ENCODE data around the gene CBY1. TPM values are rescaled to one million over a fixed set of nuclear protein-coding genes. Genes with fewer than 3 reads are reported as not detected.
A peak's percentile ranks its signal among the peaks of the same experiment; 100 is the strongest.

Gene CBY1
- 10 to 100 TPM; 33.8 to 51.0 (median 40.5) TPM for total RNA-seq
- polyA plus RNA-seq, result 10 to 100 TPM; 41.6 to 74.7 TPM
- long read RNA-seq, donor 1, transcript CBY1-201 (5 exons, 1,133 nt), result major isoform, 34 of 48 reads
- long read RNA-seq, donor 1, partial matches to known transcripts, result 6 of 48 reads
- long read RNA-seq, donor 1, other reads (novel, unspliced or antisense), result 6 of 48 reads
- long read RNA-seq, donor 2, transcript CBY1-202 (6 exons, 1,269 nt), result minor isoform, 5 of 36 reads
- long read RNA-seq, donor 2, transcript CBY1-201 (5 exons, 1,133 nt), result major isoform, 20 of 36 reads
- long read RNA-seq, donor 2, partial matches to known transcripts, result 1 of 36 reads
- long read RNA-seq, donor 2, other reads (novel, unspliced or antisense), result 10 of 36 reads
- long read RNA-seq, donor 3, transcript CBY1-201 (5 exons, 1,133 nt), result major isoform, 21 of 41 reads
- long read RNA-seq, donor 3, partial matches to known transcripts, result 2 of 41 reads
- long read RNA-seq, donor 3, other reads (novel, unspliced or antisense), result 14 of 41 reads

DNA sequence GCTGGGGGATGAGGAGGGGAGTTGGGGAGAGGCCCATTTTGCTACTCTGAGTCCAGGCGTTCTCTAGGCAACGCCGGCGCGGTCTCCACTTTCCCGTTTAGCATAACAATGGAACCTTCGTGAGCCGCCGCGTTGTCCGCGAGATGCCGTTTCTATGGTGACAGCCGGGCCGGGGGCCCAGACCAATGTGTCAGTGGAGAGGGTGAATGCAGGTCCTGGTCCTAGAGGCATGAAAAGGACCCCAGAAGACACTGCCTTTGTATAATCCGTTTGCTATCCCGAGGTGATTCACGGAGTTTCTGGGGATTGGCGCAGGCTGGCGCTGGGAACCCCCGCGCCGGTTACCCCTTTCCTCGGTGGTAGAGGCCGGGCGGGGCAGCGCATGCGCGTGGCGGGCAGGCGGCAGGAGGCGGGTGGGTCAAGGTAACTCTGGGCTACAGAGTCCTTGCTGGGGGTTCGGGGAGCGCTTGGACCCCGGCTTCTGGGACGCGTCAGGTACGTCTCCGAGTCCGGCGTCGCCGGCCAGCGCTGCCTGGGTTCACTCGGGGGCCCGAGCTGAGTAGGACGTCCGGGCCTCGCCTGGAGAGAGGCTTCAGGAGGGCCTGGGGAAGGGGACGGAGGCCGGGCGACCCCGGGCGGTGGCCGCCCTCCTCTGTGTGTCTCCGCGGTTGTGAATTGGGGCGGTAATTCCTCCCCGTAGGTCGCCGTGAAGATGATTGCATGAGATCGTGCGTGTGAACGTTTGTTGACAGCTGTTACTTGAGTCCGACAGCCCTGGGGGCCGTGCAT lies at the start of gene CBY1, which contains the start of gene FAM227A:
CBY1 (plus strand) TSS at position 383 of the 789 bp plus-strand sequence. CDS start 11,417 bp downstream, outside the sequence.
FAM227A (minus strand) TSS at position 137 of the 789 bp plus-strand sequence. CDS start 6,224 bp downstream, outside the sequence.
- Histone ChIP-seq H3K36me3 (peaks cover 0 to 10% (median 0%) of the 10 kb centered on the region in 9 donors), H3K4me3 (peak within 1 kb of the TSS; percentile 66 to 98 (median 89)), H3K4me1 (peaks cover 3 to 26% (median 19%) of the 10 kb centered on the region in 9 donors), H3K9me3 (no peaks in the 10 kb centered on the region), H3K27ac (peak within 1 kb of the TSS; percentile 83 to 99 (median 96)), H3K27me3 (no peaks in the 10 kb centered on the region)
- DNase-seq, result peak; percentile 88 to 90
- ATAC-seq, result peak; percentile 95 to 98 (median 97)
- intact Hi-C loops (cut with DNase I), result loop anchor here in 2 of 10 donors (1.0 to 10.0 kb wide), 2 partner anchors 49 to 152 kb away; partner anchors contain the start of genes DDX17 (in 1 of the 2) and GTPBP1 (in 1 of the 2)
- WGBS, 2 donors, result 0 to 1% methylated on average over 66 of the region's 66 CpGs
- TF ChIP-seq, protein P1, sequence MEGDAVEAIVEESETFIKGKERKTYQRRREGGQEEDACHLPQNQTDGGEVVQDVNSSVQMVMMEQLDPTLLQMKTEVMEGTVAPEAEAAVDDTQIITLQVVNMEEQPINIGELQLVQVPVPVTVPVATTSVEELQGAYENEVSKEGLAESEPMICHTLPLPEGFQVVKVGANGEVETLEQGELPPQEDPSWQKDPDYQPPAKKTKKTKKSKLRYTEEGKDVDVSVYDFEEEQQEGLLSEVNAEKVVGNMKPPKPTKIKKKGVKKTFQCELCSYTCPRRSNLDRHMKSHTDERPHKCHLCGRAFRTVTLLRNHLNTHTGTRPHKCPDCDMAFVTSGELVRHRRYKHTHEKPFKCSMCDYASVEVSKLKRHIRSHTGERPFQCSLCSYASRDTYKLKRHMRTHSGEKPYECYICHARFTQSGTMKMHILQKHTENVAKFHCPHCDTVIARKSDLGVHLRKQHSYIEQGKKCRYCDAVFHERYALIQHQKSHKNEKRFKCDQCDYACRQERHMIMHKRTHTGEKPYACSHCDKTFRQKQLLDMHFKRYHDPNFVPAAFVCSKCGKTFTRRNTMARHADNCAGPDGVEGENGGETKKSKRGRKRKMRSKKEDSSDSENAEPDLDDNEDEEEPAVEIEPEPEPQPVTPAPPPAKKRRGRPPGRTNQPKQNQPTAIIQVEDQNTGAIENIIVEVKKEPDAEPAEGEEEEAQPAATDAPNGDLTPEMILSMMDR (IDR thresholded peaks at IDR 0.05), result peak in 3 of 9 donors; percentile 8 to 16 (median 16)

DNA sequence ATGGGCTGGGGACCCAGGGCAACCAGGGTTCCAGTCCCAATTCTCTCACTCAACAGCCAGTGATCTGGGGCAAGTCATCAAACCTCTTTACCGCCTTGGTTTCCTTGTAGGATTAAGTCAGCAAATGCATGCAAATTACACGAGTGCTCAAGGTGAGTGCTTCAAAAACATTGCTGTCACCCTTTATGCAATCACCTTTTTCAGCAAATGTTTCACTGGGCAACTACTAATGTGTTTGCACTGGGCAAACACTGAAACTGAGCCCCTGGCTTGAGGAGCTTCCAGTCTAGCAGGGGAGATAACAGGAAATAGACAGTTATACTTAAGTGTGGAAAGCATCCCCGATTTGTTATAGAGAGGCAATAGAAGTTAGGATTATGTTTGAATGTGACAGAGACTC lies 48.8 kb upstream of the CBY1 start:
- DNase-seq (no peak), ATAC-seq (no peak)
- Histone ChIP-seq H3K36me3 (no peaks in the 10 kb centered on the region), H3K27me3 (no peaks in the 10 kb centered on the region), H3K9me3 (no peaks in the 10 kb centered on the region), H3K4me1 (peaks cover 0 to 9% (median 0%) of the 10 kb centered on the region in 9 donors), H3K4me3 (no peak overlapping the region), H3K27ac (no peak overlapping the region)
- intact Hi-C loops (cut with DNase I), result no loop called here
- WGBS, 2 donors, result 92 to 94% methylated on average over 3 of the region's 3 CpGs
- TF ChIP-seq, protein P1 (IDR thresholded peaks at IDR 0.05), result no peak

DNA sequence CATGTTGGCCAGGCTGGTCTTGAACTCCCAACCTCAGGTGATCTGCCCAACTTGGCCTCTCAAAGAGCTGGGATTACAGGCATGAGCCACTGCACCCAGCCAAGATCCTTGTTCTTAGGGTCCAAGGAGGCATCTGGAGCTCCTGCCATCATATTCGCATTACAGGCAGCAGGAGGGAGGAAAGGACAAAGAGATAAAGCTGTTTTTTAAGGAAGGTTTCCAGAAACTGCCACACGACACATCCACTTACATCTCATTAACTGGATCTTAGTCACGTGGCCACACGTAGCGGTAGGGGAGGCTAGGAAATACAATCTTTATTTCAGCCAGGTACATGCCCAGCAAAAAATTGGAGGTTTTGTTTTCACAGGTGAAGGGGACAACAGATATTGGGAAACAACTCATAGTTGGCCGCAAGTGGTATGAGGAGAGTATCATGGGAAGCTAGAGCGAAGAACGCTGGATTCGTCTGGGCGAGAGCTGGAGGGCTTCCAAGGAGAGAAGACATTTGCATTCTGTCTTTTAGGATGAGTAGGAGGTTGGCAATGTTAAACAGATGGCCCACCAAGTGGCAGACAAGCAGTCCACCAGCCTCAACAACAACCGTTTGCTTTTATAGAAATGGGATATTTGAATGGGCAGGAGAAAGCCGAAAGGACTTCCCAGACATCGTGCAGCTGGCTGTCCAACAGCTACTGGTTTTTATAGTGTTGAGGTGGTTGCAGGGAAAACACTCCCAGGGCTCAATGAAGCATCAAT lies 47.3 kb upstream of the CBY1 start:
- TF ChIP-seq, protein P1 (IDR thresholded peaks at IDR 0.05), result no peak

More for the DNA sequence above, 47.3 kb upstream of the CBY1 start:
- Histone ChIP-seq H3K4me1 (peaks cover 0 to 16% (median 3%) of the 10 kb centered on the region in 9 donors), H3K9me3 (no peaks in the 10 kb centered on the region), H3K36me3 (no peaks in the 10 kb centered on the region), H3K27me3 (no peaks in the 10 kb centered on the region), H3K27ac (no peak overlapping the region), H3K4me3 (no peak overlapping the region)
- 78% methylated on average over 13 of the region's 13 CpGs for WGBS, 2 donors
- intact Hi-C loops (cut with DNase I), result no loop called here
- ATAC-seq (no peak), DNase-seq (no peak)

Measured in heart right ventricle (tissue), 16 donors.